ENCODE results near the gene FAF1.

GRCh38 chr1:50570066-50570468 lies 390.0 kb downstream of the FAF1 start:
- TF ChIP-seq ATF3 (IDR thresholded peaks at IDR 0.05; ENCODE audit: insufficient read depth, low read depth, low read length) (no peak), POLR2AphosphoS5 (IDR thresholded peaks at IDR 0.05; ENCODE audit: low read depth, low read length) (no peak), ZNF274 (IDR thresholded peaks at IDR 0.05; ENCODE audit: borderline replicate concordance, extremely low read depth, low read length) (no peak), NRF1 (IDR thresholded peaks at IDR 0.05; ENCODE audit: low read depth, low read length) (no peak), CTCF (IDR thresholded peaks at IDR 0.05; ENCODE audit: control extremely low read depth in 1 of 3, insufficient read depth in 1 of 3, low read depth in 1 of 3, low read length in 3 of 3) (no peak), YY1 (IDR thresholded peaks at IDR 0.05; ENCODE audit: low read depth, low read length) (no peak), POLR2A (IDR thresholded peaks at IDR 0.05; ENCODE audit: control extremely low read depth in 1 of 2, low read depth in 2 of 2, low read length in 2 of 2) (no peak), GABPA (IDR thresholded peaks at IDR 0.05; ENCODE audit: borderline replicate concordance, insufficient read depth, low read length) (no peak), EP300 (IDR thresholded peaks at IDR 0.05; ENCODE audit: borderline replicate concordance in 1 of 2, low read depth in 2 of 2, low read length in 2 of 2) (no peak), PHF8 (conservative IDR thresholded peaks at IDR 0.05; ENCODE audit: low read depth, low read length) (no peak)
- TF ChIP-seq, protein P1, sequence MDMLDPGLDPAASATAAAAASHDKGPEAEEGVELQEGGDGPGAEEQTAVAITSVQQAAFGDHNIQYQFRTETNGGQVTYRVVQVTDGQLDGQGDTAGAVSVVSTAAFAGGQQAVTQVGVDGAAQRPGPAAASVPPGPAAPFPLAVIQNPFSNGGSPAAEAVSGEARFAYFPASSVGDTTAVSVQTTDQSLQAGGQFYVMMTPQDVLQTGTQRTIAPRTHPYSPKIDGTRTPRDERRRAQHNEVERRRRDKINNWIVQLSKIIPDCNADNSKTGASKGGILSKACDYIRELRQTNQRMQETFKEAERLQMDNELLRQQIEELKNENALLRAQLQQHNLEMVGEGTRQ (IDR thresholded peaks at IDR 0.05; ENCODE audit: low read length) = no peak

Measured in H1 (cell line).